Measurements from ENCODE around the gene CDC45.
"Not testable (repeated sequence)": the region's sequence is repeated elsewhere in the genome, so short reads cannot be mapped to it uniquely, and the experiment has no call there.

Gene CDC45

GRCh38 chr22:19533857-19534256, 54.1 kb downstream of the CDC45 start:
- DNase-seq = no peak

- DNase-seq = peak; percentile 25
Measured at GRCh38 chr22:19535001-19535400, 55.3 kb downstream of the CDC45 start.

GRCh38 chr22:19536564-19536963, 56.8 kb downstream of the CDC45 start:
- no peak for DNase-seq

GRCh38 chr22:19537941-19538488, 58.3 kb downstream of the CDC45 start:
- DNase-seq = no peak

GRCh38 chr22:19540394-19540793, 60.7 kb downstream of the CDC45 start:
- no peak for DNase-seq

- peak; percentile 22 for DNase-seq
Measured at GRCh38 chr22:19543970-19544708, 64.4 kb downstream of the CDC45 start.

GRCh38 chr22:19545935-19546207, 66.2 kb downstream of the CDC45 start:
- DNase-seq = no peak

- no peak for DNase-seq
Measured at GRCh38 chr22:19546680-19547079, 67.0 kb downstream of the CDC45 start.

GRCh38 chr22:19547620-19548019, 67.9 kb downstream of the CDC45 start:
- DNase-seq = no peak

GRCh38 chr22:19548427-19548826, 68.7 kb downstream of the CDC45 start:
- DNase-seq = not testable (repeated sequence)

GRCh38 chr22:19548964-19549363, 69.2 kb downstream of the CDC45 start:
- DNase-seq = no peak

GRCh38 chr22:19549428-19549827, 69.7 kb downstream of the CDC45 start:
- no peak for DNase-seq

GRCh38 chr22:19550382-19550781, 70.7 kb downstream of the CDC45 start:
- DNase-seq = no peak

- DNase-seq = no peak
Measured at GRCh38 chr22:19553201-19553600, 73.5 kb downstream of the CDC45 start.

GRCh38 chr22:19554834-19555404, 75.2 kb downstream of the CDC45 start:
- DNase-seq = peak; percentile 64

GRCh38 chr22:19555651-19556050, 75.9 kb downstream of the CDC45 start:
- DNase-seq = no peak

- no peak for DNase-seq
Measured at GRCh38 chr22:19556963-19557545, 77.3 kb downstream of the CDC45 start.

GRCh38 chr22:19559324-19559811, 79.6 kb downstream of the CDC45 start:
- DNase-seq = peak; percentile 36

- DNase-seq = no peak
Measured at GRCh38 chr22:19559956-19560355, 80.2 kb downstream of the CDC45 start.

GRCh38 chr22:19565382-19566278, 85.9 kb downstream of the CDC45 start:
- peak; percentile 25 for DNase-seq

- DNase-seq = no peak
Measured at GRCh38 chr22:19566279-19567156, 86.8 kb downstream of the CDC45 start.
